SIG-M5 treated with dmso at 0.1 percent for 504 hours (cell line): Measurements from ENCODE around the gene DAND5.

ENCODE experiments used
- DNase-seq: peaks from one replicate; lab custom pipeline; 2025; ENCODE audit not compliant: unreplicated experiment; lab: John Stamatoyannopoulos, UW

DAND5 gene

GRCh38 chr19:13008926-13009787, 39.8 kb downstream of the DAND5 start:
- DNase-seq: no peak

- DNase-seq: no peak
These were observed 40.9 kb downstream of the DAND5 start for GRCh38 chr19:13010038-13010991.

GRCh38 chr19:13010992-13011652, 41.7 kb downstream of the DAND5 start:
- DNase-seq: no peak

- DNase-seq: no peak
These were observed 42.4 kb downstream of the DAND5 start for GRCh38 chr19:13011653-13012389.

GRCh38 chr19:13012390-13012689, 43.0 kb downstream of the DAND5 start:
- no peak for DNase-seq

- DNase-seq: no peak
These were observed 43.6 kb downstream of the DAND5 start for GRCh38 chr19:13012690-13013608.

- DNase-seq: no peak
These were observed 44.3 kb downstream of the DAND5 start for GRCh38 chr19:13013649-13014048.

GRCh38 chr19:13014101-13014920, 44.9 kb downstream of the DAND5 start:
- DNase-seq: no peak

- DNase-seq: no peak
These were observed 45.5 kb downstream of the DAND5 start for GRCh38 chr19:13014921-13015280.

- DNase-seq: no peak
These were observed 46.2 kb downstream of the DAND5 start for GRCh38 chr19:13015361-13016223.

GRCh38 chr19:13016245-13016627, 46.9 kb downstream of the DAND5 start:
- no peak for DNase-seq

GRCh38 chr19:13016628-13017305, 47.4 kb downstream of the DAND5 start:
- DNase-seq: no peak

GRCh38 chr19:13017306-13018034, 48.1 kb downstream of the DAND5 start:
- DNase-seq: no peak

- no peak for DNase-seq
These were observed 48.9 kb downstream of the DAND5 start for GRCh38 chr19:13018035-13018914.

- no peak for DNase-seq
These were observed 50.0 kb downstream of the DAND5 start for GRCh38 chr19:13019332-13019731.

GRCh38 chr19:13020002-13020414, 50.6 kb downstream of the DAND5 start:
- DNase-seq: no peak
